Measurements from ENCODE around the gene GRID2.

The GRID2 gene

DNA sequence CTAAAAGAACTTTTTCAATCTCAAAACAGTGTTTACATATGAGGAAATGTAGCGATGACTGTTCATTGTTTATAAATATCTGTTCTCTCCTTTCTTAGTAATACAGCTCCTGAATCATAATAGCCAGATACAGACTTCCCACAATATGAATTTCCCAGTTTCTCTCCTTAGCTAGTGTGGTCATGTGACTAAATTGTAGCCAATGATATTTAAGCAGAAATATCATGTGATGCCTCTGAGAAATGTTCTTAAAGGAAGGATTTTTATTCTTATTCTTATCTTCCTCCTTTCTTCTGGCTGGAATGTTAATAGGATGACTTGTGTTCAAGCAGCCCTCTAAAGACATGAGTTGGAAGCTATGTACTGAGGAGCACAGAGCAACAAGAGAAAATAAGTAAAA, 1141.1 kb downstream of the GRID2 start:
- DNase-seq: no peak

DNA sequence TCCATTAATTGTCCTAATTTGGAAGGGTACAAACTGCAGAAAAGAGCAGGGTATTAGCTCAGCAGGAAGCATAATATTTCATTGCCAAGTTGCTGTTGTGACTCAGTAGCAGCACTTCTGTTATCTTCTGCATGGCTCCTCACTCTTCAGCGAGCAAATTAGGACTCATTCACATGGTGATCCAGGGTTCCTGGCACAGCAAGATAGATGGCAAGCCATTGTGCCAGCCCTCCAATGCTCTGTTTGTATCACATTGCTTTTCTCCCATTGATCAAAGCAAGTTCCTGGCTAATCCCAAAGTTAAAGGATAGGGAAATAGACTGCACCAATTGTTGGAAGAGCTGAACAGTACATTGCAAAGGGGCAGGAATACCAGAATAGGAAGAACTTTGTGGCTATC, 1142.3 kb downstream of the GRID2 start:
- DNase-seq: no peak

DNA sequence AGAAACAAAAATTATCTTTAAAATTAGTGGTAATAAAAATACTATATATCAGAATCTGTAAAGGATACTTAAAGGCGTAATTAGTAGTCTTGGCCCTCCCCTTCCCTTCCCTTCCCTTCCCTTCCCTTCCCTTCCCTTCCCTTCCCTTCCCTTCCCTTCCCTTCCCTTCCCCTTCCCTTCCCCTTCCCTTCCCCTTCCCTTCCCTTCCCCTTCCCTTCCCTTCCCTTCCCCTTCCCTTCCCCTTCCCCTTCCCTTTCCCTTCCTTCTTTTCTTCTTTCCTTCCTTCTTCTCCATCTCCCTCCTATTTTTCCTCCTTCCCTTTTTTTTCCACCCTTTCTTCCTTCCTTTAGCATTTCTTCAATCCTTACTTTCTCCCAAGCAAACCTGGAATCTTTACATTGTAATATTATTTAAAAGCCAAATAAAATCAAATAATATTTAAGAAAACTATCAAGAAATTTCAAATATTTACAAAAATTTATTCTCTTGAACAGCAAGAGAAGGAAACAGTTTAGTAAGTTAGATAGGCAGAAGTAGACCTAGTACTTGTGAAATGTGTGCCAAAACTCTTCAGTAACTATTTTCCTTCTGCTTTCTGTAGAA, 1145.0 kb downstream of the GRID2 start:
- no peak for DNase-seq

DNA sequence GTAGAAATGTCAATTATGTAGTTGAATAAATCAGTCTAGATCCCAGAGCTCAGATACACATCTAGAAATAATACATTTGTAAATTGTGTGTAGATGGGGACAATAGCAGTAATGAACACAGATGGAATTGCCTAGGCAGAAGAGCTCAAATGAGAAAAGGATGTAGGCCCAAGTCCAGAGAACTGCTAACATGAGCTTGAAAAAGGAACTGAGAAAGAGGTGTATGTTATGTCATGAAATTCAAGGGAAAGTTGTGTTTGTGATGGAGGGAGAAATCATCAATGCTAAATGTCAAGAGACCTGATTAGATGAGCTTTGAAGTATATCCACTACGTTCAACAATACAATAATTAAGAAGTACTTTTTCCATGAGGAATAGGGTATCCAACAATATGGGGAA, 1148.2 kb downstream of the GRID2 start:
- no peak for DNase-seq

DNA sequence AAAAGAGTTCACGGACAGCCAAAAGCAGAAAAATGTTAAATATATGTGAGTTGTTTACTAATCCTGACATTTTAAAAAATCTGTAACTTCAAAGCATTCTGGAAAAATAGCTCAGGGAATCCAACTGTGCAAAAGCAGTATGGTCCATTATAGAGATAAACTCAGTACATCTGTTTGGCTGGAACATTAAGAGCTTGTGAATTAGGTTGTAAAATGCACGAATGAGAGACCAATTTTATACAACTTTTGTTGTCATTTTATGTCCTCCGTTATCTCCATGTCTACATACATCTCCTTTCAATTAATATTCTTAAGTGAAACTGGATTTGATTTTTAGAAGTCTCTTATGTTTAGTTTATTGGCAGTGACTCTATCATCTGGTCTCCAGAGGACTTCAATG, 1157.8 kb downstream of the GRID2 start:
- no peak for DNase-seq

DNA sequence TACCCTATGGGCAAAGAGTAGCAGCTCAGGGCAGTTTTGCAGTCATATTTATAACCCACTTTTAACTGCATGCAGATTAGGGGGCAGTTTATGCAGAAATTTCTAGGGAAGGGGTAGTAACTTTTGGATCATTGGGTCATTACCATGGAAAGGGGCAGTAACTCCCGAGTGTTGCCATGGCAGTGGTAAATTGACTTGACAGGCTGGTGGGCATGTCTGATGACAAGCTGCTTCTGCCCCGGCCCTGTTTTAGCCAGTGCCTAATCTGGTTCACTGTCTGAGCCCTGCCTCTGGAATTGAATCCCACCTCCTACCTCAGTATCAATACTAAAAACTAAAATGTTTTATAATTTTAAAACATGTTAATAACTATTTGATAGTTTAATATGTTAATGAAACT, 1162.7 kb downstream of the GRID2 start:
- no peak for DNase-seq

DNA sequence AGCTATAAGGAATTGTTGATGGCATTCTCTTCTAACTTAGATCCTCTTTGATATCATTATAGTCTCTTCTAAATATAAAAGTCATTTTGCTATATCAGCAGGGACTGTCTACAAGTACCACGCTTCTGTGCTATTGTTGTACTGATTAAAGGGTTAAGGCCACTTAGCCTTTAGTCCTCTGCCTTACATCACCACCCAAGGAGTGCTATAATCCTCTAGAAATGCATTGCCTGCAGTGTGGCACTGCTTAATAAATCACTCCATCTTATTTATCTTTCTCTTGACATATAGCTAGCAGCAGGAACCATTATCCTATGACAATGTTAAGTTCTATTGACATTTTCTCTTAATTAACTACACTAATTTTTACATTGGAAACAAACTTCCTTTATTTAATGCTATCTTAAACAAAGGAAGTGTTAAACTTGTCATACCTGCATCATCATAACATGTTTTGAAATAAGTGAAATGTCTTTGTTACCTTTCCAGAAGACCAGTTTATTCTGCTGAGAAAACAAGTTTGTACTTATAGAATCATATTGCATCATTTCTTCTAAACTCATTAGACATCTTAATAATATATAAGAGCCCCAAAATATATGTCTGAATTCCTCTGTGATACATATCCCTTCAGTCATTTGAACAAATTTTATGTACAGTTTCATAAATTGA, 1163.9 kb downstream of the GRID2 start:
- no peak for DNase-seq

DNA sequence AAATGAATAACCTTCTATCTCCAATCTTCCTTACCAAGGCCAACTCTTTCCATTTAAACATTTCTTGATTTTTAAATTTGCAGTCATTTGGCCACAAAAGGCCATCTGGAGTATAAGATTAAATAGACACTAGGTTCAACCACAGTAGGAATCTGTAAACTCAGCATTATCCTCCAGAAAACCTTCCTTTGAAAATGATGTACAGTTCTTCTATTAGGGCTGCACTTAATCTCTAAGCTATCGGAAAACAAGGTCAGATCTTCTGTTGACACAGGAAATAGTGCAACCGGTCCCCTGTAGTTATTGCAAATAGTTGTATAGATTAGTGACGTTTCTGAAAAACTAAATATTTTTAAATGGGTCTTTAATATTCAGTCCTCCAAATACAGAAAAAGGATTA, 1165.8 kb downstream of the GRID2 start:
- DNase-seq: peak; percentile 11

DNA sequence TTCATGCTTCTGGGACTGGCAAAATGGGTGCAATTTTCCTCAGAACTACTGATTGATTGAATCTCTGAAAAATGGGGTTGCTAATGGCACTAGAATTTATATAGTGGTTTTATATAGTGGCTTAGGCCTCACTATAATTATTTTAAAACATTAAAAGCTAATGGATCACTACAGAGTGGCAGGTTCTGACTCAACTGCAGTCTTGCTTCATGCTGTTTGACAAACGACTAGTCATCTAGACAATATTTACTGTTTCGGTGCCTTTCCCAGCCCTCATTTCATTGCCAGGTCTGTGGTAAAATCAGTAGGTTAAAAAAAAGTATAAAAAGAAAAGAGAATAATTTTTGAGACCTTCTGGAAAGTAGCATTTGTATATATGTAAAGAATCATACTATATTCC, 1172.0 kb downstream of the GRID2 start:
- no peak for DNase-seq

DNA sequence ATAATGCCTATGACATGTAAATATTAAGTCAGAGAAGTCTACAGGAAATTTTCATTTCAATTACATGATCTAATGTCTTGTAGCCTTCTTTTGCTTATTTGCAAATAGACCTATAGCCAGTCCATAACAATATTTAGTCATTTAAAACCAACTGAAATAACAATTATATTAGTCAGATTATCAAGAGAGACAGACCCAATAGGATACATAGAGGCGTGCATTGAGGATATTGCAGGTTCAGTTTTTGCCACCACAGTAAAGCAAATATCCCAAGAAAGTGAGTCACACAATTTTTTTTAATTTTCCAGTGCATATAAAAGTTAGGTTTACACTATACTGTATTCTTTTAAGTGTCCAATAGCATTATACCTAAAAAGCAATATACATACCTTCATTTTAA, 1175.0 kb downstream of the GRID2 start:
- DNase-seq: no peak

DNA sequence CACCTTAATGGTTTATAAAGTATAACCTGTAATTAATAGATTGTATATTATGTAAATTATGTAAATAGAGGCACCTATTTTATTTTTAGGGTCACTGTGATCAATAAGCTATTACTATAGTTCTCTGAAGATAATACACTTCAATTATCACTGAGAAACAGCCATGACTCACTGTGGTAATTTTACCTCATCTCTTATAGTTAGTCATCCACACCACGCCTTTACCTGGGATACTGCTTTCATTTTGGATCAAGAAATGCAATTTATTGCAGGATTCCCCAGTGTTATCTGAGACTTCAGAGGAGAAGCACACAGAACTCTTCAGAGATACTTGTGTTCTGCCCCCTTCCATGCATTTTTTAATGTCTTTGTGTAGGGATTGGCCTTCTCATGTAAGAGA, 1176.7 kb downstream of the GRID2 start:
- no peak for DNase-seq

DNA sequence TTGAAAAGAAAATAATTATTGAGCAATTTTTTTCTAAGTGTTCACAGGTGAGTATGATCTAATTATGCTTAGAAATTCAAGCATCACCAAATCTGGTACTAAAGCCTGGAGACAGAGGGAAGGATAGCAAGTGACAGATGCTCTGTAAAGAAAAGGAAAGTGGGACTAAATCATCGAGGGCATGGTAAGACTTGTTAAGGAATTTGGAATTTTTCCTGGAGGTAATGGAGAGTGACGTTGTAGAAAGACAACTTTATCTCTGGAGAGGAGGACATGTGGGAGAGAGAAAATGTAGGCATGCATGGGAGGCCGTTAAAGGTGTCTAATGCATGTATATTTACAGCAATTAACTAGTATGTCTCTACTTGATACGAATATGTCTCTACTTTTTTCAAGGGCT, 1191.6 kb downstream of the GRID2 start:
- DNase-seq: no peak

DNA sequence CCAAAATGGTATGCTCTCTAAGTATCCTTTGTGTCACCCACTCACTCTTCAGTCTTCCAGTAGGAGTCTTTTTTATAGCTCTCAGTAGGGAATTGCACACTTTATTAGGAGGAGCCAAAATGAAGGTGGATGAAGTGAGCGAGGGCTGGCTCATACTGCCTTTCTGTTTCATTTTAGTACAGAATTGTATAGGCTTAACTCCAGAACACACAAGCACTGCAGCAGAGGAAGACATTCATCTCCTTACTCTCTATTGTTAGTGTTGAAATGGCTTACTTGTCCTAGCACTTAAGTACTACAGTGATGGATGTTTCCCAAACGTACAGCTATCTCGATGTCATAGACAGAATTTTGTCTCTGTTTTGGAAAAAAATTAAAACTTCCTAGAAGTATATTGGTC, 1197.5 kb downstream of the GRID2 start:
- DNase-seq: no peak

DNA sequence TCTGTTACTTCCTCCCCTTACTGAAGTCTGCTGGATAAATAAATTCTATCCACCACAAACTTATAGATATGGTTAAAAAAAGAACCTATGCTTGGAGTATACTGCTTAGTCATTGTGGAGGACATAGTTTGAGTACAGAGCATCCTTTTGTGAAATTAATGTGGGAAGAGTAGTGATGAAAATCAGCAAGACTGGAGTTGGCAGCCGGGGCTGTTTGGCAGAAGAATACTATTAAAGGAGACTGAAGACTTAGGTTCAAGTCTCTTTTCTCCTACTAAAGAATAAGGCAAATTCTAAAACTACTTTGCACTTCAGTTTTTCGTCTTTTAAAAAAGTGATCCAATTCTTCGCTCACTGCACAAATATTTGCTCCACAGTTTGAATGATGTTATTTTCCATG, 1198.2 kb downstream of the GRID2 start:
- no peak for DNase-seq

DNA sequence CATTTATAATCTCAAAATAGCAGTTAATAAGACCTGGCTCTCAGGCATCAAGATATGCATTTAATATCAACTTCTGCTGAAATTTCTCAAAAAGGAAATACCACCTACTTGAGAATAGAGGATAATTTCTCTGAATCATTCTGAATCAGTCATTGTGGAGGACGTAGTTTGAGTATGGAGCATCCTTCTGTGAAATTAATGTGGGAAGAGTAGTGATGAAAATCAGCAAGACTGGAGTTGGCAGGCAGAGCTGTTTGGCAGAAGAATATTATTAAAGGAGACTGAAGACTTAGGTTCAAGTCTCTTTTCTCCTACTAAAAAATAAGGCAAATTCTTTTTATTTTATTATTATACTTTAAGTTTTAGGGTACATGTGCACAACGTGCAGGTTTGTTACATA, 1199.2 kb downstream of the GRID2 start:
- no peak for DNase-seq

DNA sequence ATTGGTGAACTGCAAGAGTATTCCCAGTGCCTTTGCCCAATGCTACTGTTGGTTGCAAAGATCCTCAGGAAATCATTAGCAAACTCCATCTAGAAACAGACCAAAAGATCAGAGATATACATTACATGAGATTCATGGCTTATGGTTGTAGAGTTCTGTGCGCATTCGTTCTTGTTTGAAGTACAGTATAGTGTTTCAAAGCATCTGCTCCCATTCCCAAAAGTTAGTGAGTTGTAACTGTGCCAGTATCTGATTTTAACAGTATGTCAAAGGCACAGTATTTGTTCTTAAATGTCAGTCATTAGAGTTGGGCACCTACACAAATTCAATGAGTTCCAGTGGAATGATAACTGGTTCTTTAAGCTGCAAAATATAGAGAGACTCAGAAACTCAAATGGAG, 1210.1 kb downstream of the GRID2 start:
- no peak for DNase-seq

DNA sequence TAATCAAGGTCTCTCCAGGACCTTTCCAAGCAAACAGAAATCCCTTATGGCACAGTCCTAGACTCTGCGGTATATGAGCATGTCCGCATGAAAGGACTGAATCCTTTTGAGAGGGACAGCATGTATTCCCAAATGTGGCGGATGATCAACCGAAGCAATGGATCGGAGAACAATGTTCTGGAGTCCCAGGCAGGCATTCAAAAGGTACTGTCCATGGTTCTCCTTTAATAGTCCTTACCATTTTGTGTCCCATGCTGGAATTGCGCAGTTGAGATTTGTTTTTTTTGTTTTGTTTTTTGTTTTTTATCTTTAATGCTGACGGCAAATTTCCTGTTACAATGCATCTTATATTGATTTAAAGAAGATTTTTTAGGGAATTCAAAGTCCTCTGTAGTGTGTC, 1211.4 kb downstream of the GRID2 start:
- no peak for DNase-seq

DNA sequence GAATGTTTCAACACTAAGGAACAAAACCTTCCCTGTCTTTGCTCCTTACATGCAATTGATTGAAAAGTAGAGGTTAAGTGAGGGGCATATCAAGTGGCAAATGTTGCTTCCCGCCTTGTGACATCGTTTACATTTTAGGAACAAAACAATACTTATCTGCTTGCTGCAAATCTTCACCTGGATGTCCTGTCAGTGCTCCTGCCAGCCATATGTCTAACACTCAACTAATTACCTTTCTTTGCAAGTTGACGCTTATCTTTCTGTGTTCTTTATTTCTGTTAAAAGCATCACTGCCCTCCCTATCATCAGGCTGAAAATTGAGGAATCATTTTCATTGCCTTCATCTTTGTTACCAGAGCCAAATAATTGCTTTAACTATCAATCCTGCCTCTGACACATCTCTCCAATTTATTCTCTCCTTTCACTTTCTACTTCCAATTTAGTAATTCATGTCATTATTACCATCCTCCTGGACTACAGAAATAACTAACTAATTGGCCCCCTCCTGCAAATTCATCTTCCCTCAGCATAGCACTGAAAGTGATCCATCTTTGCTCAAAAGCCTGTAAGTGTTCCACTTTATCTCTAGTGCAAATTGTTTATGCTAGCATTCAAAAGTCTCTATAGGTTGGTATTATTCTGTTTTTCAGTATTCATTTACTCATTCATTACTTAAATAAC, 1226.1 kb downstream of the GRID2 start:
- DNase-seq: no peak

DNA sequence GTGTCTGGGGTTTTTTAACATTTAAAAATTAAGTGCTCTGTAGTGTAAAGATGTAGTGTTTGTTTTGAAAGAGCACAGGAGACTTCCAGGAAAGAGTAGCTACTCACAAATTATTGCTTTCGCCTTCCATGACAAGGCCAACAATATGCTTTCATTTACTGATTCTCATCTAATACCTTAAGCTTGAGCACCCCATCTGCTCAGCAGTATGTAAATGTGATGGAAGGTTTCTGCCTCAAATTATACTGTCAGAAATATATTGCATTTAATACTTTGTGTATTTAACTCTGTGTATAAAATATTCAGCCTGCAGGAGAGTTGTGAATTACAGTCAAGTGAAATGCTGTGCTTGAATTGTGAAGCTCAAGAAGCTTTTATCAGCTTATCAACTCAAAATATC, 1228.5 kb downstream of the GRID2 start:
- DNase-seq: no peak

DNA sequence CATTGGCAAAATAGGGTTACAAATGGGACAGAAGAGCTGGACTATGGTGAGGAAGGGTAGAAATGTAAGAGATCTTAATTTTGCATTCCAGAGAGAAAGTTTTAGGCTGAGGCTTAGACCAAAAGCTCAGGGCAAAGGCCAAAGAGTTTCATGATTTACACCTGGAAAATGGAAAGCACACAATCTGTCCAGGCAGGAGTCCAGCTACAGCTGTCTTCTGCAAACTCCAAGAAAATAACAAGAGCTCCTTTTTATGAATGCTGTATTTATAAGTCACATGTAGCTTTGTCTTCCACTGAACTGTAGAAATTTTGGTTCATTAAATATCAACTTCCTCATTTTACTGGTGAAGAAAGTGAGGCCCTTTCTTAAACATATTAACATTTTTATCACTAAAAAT, 1236.8 kb downstream of the GRID2 start:
- DNase-seq: peak; percentile 4

DNA sequence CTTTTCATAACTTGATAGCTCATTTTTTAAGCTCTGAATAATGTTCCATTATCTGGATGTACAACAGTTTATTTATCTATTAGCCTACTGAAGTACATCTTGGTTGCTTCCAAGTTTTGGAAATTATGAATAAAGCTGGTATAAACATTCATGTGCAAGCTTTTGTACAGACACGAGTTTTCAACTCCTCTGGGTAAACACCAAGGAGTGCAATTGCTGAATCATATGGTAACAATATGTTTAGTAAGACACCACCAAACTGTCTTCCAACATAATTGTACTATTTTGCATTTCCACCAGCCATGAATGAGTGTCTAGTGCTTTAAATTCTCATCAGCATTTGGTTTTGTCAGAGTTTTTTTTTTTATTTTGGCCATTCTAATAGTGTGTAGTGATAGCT, 1258.1 kb downstream of the GRID2 start:
- no peak for DNase-seq

DNA sequence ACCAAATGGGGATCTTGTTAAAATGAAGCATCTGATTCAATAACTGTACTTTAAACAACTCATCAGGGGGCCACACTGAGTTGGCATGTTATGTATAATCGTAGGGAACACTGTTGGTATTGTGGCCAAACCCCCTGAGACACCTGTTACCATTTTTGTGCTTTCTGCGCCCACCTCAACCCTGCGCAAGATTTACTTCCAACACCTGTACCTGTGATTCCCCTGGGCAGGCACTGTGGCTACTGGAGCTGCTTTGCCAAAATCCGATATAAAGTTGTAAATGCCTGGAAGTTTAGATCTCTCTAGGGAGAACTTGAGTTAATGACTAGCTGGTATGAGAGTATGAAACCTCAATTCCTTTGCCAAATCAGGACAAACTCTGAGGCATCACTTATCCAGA, 1265.0 kb downstream of the GRID2 start:
- DNase-seq: no peak

DNA sequence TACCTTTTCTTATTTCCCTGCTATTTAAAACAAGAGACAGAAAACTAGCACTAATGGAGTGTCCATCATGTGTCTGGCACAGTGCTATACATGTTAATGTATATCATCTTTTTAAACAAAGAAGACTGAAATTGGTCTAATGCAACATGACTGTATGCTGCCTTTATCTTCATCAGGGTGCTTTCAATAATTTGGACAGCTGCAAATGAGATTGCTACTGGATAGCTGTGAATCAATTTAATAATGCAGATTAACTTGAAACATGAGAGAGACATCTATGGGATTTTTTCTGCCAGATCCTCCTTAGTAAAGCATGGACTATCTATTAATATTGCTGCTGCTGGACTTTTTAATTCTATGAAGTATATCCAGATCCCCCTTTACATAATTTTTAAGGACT, 1269.5 kb downstream of the GRID2 start:
- DNase-seq: no peak

DNA sequence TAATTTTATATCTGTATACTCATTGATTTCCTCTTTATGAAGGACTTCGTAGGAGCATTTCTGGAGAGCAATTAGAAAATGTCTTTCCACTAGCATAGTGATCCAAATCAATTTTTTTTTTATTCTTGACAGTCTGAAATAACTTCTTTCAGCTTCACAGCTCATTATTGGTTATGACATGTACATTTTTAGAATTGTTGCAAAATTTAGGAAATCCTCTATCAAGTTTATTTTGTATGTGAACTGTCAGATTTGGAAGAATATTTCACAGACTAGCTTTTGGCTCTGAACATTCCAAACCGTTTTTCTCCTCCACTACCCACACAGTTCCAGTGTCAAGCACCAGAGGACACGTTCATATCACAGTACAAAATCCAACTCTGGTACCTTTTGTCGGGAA, 1275.2 kb downstream of the GRID2 start:
- no peak for DNase-seq

DNA sequence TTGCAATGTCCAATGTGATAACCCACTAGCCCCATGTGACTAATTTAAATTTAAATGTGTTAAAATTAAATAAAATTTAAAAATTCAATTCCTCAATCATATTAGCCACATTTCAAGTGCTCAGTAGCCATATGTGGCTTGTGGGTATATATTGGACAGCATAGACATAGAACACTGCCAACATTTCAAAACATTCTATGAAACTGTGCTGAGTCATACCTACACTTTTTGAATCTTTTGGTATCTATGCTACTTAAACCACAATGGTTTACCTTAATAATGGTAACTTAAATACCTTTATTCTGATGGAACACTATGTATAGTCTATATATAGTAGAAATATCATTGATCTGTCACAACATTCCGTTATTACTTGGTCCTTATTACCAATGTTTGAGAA, 1301.4 kb downstream of the GRID2 start:
- no peak for DNase-seq
